Ovary (tissue), 3 donors: ENCODE data around the gene THADA.

Experiments used
- EP300 ChIP-seq: sonication (generic); formaldehyde crosslinking; IDR thresholded peaks from one replicate; pipeline ENCODE4 v1.6.1; 2017; ENCODE audit warnings: antibody characterized with exemption
- POLR2A ChIP-seq: fragments of 450-650 bp; IDR thresholded peaks from one replicate; pipeline ENCODE4 v1.6.1; 2017; ENCODE audit warnings: antibody characterized with exemption, mild to moderate bottlenecking, moderate library complexity
- TF ChIP-seq, protein P1 (sequence below), 3 donors: fragments of 450-650 bp in 2 of 3; fragments of 200-600 bp in 1 of 3; IDR thresholded peaks; one replicate each; pipeline versions ENCODE4 v1.5.1 to v1.8.0; 2016 to 2022; ENCODE audit warnings: antibody characterized with exemption in 3 of 3, mild to moderate bottlenecking in 1 of 3
- donor health status: DM: no; HTN: no; CAD: no.

DNA sequence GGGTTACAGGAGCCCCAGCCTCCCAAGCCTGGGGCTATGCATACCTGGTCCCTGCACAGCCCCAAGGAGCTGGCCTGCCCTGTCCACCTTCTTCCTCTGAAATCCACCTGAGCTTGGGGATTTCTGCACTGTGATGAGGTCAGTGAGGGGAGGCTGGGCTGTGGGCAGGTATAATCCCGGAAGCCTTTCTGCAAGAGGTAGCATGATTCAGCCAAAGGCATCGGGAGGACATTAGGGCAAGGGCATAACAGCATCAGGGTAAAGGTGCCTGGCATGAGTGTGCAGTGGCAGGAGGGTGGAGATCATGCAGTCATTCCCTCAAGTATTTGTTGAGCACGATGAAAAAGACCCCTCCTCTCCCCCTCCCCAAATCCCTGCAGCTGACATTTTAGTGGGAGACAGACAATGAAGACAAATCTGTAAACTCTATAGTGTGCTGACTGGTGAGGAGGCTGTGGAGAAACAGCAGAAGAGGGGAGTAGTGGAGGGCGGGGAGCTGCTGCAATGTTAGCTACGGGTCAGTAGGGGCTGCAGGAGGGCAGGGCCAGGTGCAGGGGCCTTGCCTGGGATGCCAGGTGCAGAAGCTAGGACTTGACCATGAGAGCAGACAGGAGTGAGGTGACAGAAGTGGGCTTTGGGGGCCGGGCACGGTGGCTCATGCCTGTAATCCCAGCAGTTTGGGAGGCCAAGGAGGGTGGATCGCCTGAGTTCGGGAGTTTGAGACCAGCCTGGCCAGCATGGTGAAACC lies 388.1 kb downstream of the THADA start:
- TF ChIP-seq, protein P1, sequence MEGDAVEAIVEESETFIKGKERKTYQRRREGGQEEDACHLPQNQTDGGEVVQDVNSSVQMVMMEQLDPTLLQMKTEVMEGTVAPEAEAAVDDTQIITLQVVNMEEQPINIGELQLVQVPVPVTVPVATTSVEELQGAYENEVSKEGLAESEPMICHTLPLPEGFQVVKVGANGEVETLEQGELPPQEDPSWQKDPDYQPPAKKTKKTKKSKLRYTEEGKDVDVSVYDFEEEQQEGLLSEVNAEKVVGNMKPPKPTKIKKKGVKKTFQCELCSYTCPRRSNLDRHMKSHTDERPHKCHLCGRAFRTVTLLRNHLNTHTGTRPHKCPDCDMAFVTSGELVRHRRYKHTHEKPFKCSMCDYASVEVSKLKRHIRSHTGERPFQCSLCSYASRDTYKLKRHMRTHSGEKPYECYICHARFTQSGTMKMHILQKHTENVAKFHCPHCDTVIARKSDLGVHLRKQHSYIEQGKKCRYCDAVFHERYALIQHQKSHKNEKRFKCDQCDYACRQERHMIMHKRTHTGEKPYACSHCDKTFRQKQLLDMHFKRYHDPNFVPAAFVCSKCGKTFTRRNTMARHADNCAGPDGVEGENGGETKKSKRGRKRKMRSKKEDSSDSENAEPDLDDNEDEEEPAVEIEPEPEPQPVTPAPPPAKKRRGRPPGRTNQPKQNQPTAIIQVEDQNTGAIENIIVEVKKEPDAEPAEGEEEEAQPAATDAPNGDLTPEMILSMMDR (IDR thresholded peaks at IDR 0.05) = no peak
- TF ChIP-seq POLR2A (no peak), EP300 (no peak)
